ENCODE measurements around the gene SHMT1.

Gene SHMT1

GRCh38 chr17:18332909-18333489 is 30.4 kb downstream of the SHMT1 start:
- no peaks in the 10 kb centered on the region for H3K27me3 ChIP-seq (ENCODE audit: insufficient read depth, low read length, poor library complexity)
- TF ChIP-seq EZH2 (IDR thresholded peaks at IDR 0.05; ENCODE audit: borderline replicate concordance, low read depth, low read length, severe bottlenecking) (no peak), CTCF (IDR thresholded peaks at IDR 0.05; ENCODE audit: borderline replicate concordance, extremely low read depth, low read length, poor library complexity, severe bottlenecking) (no peak)
- H2AFZ ChIP-seq (ENCODE audit: low read depth, low read length), result no peak overlapping the region
- no peaks in the 10 kb centered on the region for H3K9me3 ChIP-seq (ENCODE audit: insufficient read depth, low read length, severe bottlenecking)
- ATAC-seq (ENCODE audit: insufficient read depth, low read depth), result no peak
- no peak for DNase-seq
- peaks cover 76% of the 10 kb centered on the region for H3K36me3 ChIP-seq (ENCODE audit: insufficient read depth, low read length)
- H3K4me1 ChIP-seq (ENCODE audit: insufficient read depth, low read length), result no peaks in the 10 kb centered on the region
- no peak overlapping the region for H3K9ac ChIP-seq (ENCODE audit: low read depth, low read length)
- H4K20me1 ChIP-seq (ENCODE audit: insufficient read depth, low read length), result peaks cover 4% of the 10 kb centered on the region; the same call in 1 of the 2 replicates
- no peak overlapping the region for H3K27ac ChIP-seq (ENCODE audit: low read length)
- H3K4me2 ChIP-seq (ENCODE audit: insufficient read depth, low read length), result no peak overlapping the region
- no peak overlapping the region for H3K4me3 ChIP-seq (ENCODE audit: low read depth in 1 of 2, low read length in 2 of 2)
- no peaks in the 10 kb centered on the region for H3K79me2 ChIP-seq (ENCODE audit: insufficient read depth, low read length)

GRCh38 chr17:18331879-18332278 is 31.5 kb downstream of the SHMT1 start:
- Histone ChIP-seq H3K36me3 (ENCODE audit: insufficient read depth, low read length) (peaks cover 80% of the 10 kb centered on the region), H2AFZ (ENCODE audit: low read depth, low read length) (no peak overlapping the region), H3K4me3 (ENCODE audit: low read depth in 1 of 2, low read length in 2 of 2) (no peak overlapping the region), H3K9ac (ENCODE audit: low read depth, low read length) (no peak overlapping the region), H4K20me1 (ENCODE audit: insufficient read depth, low read length) (peaks cover 4% of the 10 kb centered on the region; the same call in 1 of the 2 replicates), H3K27me3 (ENCODE audit: insufficient read depth, low read length, poor library complexity) (no peaks in the 10 kb centered on the region), H3K9me3 (ENCODE audit: insufficient read depth, low read length, severe bottlenecking) (no peaks in the 10 kb centered on the region), H3K4me1 (ENCODE audit: insufficient read depth, low read length) (no peaks in the 10 kb centered on the region), H3K27ac (ENCODE audit: low read length) (no peak overlapping the region), H3K4me2 (ENCODE audit: insufficient read depth, low read length) (no peak overlapping the region), H3K79me2 (ENCODE audit: insufficient read depth, low read length) (no peaks in the 10 kb centered on the region)
- ATAC-seq (ENCODE audit: insufficient read depth, low read depth), result no peak
- no peak for DNase-seq
- TF ChIP-seq EZH2 (IDR thresholded peaks at IDR 0.05; ENCODE audit: borderline replicate concordance, low read depth, low read length, severe bottlenecking), result no peak
- TF ChIP-seq CTCF (IDR thresholded peaks at IDR 0.05; ENCODE audit: borderline replicate concordance, extremely low read depth, low read length, poor library complexity, severe bottlenecking), result no peak

- no peak for ATAC-seq (ENCODE audit: insufficient read depth, low read depth)
- no peaks in the 10 kb centered on the region for H3K4me1 ChIP-seq (ENCODE audit: insufficient read depth, low read length)
- H4K20me1 ChIP-seq (ENCODE audit: insufficient read depth, low read length), result peaks cover 23% of the 10 kb centered on the region
These were observed 34.6 kb downstream of the SHMT1 start for GRCh38 chr17:18328643-18329204.

More at GRCh38 chr17:18328643-18329204, 34.6 kb downstream of the SHMT1 start:
- no peak overlapping the region for H3K9ac ChIP-seq (ENCODE audit: low read depth, low read length)
- TF ChIP-seq CTCF (IDR thresholded peaks at IDR 0.05; ENCODE audit: borderline replicate concordance, extremely low read depth, low read length, poor library complexity, severe bottlenecking), result no peak
- TF ChIP-seq EZH2 (IDR thresholded peaks at IDR 0.05; ENCODE audit: borderline replicate concordance, low read depth, low read length, severe bottlenecking), result no peak
- H3K27me3 ChIP-seq (ENCODE audit: insufficient read depth, low read length, poor library complexity), result no peaks in the 10 kb centered on the region
- peaks cover 87% of the 10 kb centered on the region for H3K36me3 ChIP-seq (ENCODE audit: insufficient read depth, low read length)
- no peaks in the 10 kb centered on the region for H3K79me2 ChIP-seq (ENCODE audit: insufficient read depth, low read length)
- no peak overlapping the region for H3K4me3 ChIP-seq (ENCODE audit: low read depth in 1 of 2, low read length in 2 of 2)
- no peak overlapping the region for H3K4me2 ChIP-seq (ENCODE audit: insufficient read depth, low read length)
- H3K27ac ChIP-seq (ENCODE audit: low read length), result no peak overlapping the region
- H3K9me3 ChIP-seq (ENCODE audit: insufficient read depth, low read length, severe bottlenecking), result no peaks in the 10 kb centered on the region
- no peak overlapping the region for H2AFZ ChIP-seq (ENCODE audit: low read depth, low read length)
- DNase-seq, result no peak
